C4-2B (cell line): ENCODE measurements around the gene TXLNG.

ENCODE experiments used
- H3K27ac ChIP-seq: fragments of 450-650 bp; 2 replicates; pipeline ENCODE4 v1.5.1; 2017
- CTCF ChIP-seq: fragments of 450-650 bp; conservative IDR thresholded peaks from 2 replicates; pipeline ENCODE4 v1.5.1; 2017; ENCODE audit warnings: mild to moderate bottlenecking
- ZFX ChIP-seq: fragments of 450-650 bp; IDR thresholded peaks from 2 replicates; pipeline ENCODE4 v1.6.1; 2017

Gene TXLNG

GRCh38 chrX:16876696-16877095 is 90.4 kb downstream of the TXLNG start:
- no peak overlapping the region for H3K27ac ChIP-seq
- no peak for TF ChIP-seq ZFX
- no peak for TF ChIP-seq CTCF

GRCh38 chrX:16882169-16882568 is 95.9 kb downstream of the TXLNG start:
- TF ChIP-seq ZFX (no peak), CTCF (no peak)
- H3K27ac ChIP-seq: peak overlapping the region; percentile 56; the same call in 1 of the 2 replicates

- peak overlapping the region; percentile 56 for H3K27ac ChIP-seq
- no peak for TF ChIP-seq ZFX
- peak; percentile 78 for TF ChIP-seq CTCF
Observed at GRCh38 chrX:16882702-16883486, 96.6 kb downstream of the TXLNG start.

- no peak overlapping the region for H3K27ac ChIP-seq
- TF ChIP-seq ZFX: no peak
- TF ChIP-seq CTCF: peak; percentile 53
Observed at GRCh38 chrX:16883487-16883804, 97.2 kb downstream of the TXLNG start.

- H3K27ac ChIP-seq: no peak overlapping the region
- TF ChIP-seq CTCF: no peak
Observed at GRCh38 chrX:16885628-16886027, 99.4 kb downstream of the TXLNG start.

GRCh38 chrX:16892504-16893362 is 106.5 kb downstream of the TXLNG start:
- TF ChIP-seq ZFX: no peak
- peak; percentile 88 for TF ChIP-seq CTCF
- no peak overlapping the region for H3K27ac ChIP-seq
